ENCODE measurements around the gene RPTOR. TPM values are rescaled to one million over a fixed set of nuclear protein-coding genes. Genes with fewer than 3 reads are reported as not detected.

The RPTOR gene
- total RNA-seq, 2 experiments from 2014 or later: 48.1 to 87.8 TPM

DNA sequence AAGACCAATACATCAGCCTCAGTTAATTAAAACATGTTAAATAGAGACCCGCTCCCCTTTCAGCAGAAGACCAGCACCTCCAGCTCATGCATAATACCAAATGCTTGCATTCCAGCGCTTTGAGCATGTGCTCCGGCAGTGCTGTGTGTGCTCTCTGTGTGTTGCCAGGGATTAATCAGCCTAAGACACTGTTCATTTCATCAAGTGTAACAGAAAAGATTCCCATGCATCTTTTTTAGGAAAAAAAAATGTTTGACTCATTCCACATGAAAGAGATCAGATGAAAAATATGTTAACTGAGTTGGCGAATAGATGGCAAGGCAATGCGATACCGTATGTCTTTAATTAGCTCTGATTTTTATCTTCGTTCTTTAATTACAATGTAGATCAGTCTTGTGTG lies 187.6 kb downstream of the RPTOR start:
- Histone ChIP-seq H3K4me2 (ENCODE audit: low read length) (peak overlapping the region; percentile 2; the same call in 1 of the 2 replicates), H3K9me3 (ENCODE audit: low read length) (no peaks in the 10 kb centered on the region), H3K4me1 (ENCODE audit: insufficient read depth, low read length, poor library complexity, severe bottlenecking) (peaks cover 53% of the 10 kb centered on the region), H3K79me2 (ENCODE audit: insufficient read depth, low read depth, low read length) (0 out of 2 replicates have a peak, but pooled peaks cover 3% of the 10 kb centered on the region), H4K20me1 (ENCODE audit: insufficient read depth, low read length) (no peaks in the 10 kb centered on the region), H3K9me2 (ENCODE audit: insufficient read depth, low read length) (no peaks in the 10 kb centered on the region), H2AFZ (ENCODE audit: low read length) (no peak overlapping the region), H3K27ac (ENCODE audit: low read depth, low read length, poor library complexity, severe bottlenecking) (no peak overlapping the region), H3K36me3 (ENCODE audit: insufficient read depth, low read length) (peaks cover 24% of the 10 kb centered on the region), H3K4me3 (ENCODE audit: low read depth, low read length, poor library complexity, severe bottlenecking) (no peak overlapping the region)
- intact Hi-C loops (cut with micrococcal nuclease; ENCODE audit: unreplicated experiment): no loop called here
- no peak for DNase-seq (ENCODE audit: low spot score)
- BruUV-seq (replicated peaks): no TSS peak
- ChIA-PET CTCF (ENCODE audit: unreplicated experiment) (interaction anchor here (0.5 kb wide), 1 partner anchor 1240 kb away, joined by 3 read pairs; no protein-coding TSS in a partner anchor), POLR2A (interaction anchor here (0.7 kb wide), 1 partner anchor 11 kb away, joined by 3 read pairs; no protein-coding TSS in a partner anchor)
- TF ChIP-seq, protein P1, sequence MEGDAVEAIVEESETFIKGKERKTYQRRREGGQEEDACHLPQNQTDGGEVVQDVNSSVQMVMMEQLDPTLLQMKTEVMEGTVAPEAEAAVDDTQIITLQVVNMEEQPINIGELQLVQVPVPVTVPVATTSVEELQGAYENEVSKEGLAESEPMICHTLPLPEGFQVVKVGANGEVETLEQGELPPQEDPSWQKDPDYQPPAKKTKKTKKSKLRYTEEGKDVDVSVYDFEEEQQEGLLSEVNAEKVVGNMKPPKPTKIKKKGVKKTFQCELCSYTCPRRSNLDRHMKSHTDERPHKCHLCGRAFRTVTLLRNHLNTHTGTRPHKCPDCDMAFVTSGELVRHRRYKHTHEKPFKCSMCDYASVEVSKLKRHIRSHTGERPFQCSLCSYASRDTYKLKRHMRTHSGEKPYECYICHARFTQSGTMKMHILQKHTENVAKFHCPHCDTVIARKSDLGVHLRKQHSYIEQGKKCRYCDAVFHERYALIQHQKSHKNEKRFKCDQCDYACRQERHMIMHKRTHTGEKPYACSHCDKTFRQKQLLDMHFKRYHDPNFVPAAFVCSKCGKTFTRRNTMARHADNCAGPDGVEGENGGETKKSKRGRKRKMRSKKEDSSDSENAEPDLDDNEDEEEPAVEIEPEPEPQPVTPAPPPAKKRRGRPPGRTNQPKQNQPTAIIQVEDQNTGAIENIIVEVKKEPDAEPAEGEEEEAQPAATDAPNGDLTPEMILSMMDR (conservative IDR thresholded peaks at IDR 0.05; ENCODE audit: low read length): no peak

DNA sequence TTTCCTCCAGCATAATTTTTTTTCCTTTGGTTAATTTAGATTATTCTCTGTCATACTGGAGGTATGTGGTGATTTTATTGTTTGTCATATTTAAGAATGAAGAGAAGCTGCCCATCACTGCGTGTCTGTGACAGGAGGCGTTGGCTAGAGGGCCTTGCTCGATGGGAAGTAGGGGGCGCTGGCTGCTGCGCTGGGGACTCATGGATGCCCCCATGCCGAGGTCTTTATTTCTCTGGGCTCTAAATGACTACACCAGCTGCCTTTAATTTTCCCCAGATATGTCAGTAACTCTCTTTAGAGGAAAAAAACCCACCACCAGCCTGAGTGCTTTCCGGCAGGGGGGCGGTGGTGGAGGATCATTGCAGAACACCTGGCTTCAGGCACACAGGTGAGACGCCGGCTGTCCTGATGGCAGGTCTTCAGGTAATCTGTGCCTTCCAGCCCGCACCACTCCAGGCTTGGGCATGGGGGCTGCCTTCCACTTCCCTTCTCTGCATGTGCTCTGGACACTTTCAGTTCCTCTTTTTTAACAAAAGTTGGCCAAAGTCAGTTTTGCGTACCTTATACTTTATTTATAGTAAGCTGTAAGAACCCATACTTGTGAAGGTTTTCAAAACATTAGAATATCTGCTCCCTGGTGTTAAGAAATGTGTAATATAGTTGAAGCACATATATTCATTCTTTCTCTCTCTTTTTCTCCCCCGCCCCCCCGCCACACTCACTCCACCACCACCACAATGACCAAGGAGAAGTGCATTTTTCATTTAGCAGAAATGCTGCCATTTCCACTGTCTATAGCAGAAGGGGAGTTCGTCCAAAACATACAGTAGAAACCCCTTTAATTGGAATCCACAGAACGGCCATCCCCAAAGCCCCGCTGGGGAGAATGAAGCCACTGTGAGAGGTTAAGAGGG lies 192.7 kb downstream of the RPTOR start:
- H4K20me1 ChIP-seq (ENCODE audit: insufficient read depth, low read length): no peaks in the 10 kb centered on the region
- DNase-seq (ENCODE audit: low spot score): peak; percentile 98
- H2AFZ ChIP-seq (ENCODE audit: low read length): peak overlapping the region; percentile 11; the same call in 1 of the 2 replicates
- peak overlapping the region; percentile 87 for H3K4me2 ChIP-seq (ENCODE audit: low read length)
- H3K27ac ChIP-seq (ENCODE audit: low read depth, low read length, poor library complexity, severe bottlenecking): peak overlapping the region; percentile 97
- ChIA-PET CTCF (ENCODE audit: unreplicated experiment) (no interaction called here), POLR2A (interaction anchor here (1.2 to 2.1 kb wide), 3 partner anchors 26 to 43 kb away, joined by 5 to 9 read pairs (median 6); no protein-coding TSS in a partner anchor)
- TF ChIP-seq, protein P1 (conservative IDR thresholded peaks at IDR 0.05; ENCODE audit: low read length): peak; percentile 94
- no peak for TF ChIP-seq EZH2phosphoT487 (IDR thresholded peaks at IDR 0.05; ENCODE audit: borderline replicate concordance, low read depth, low read length)
- BruUV-seq (replicated peaks): no TSS peak
- H3K4me3 ChIP-seq (ENCODE audit: low read depth, low read length, poor library complexity, severe bottlenecking): peak overlapping the region; percentile 57
- peaks cover 70% of the 10 kb centered on the region for H3K4me1 ChIP-seq (ENCODE audit: insufficient read depth, low read length, poor library complexity, severe bottlenecking)
- H3K9me2 ChIP-seq (ENCODE audit: insufficient read depth, low read length): no peaks in the 10 kb centered on the region
- H3K36me3 ChIP-seq (ENCODE audit: insufficient read depth, low read length): peaks cover 38% of the 10 kb centered on the region
- peaks cover 10% of the 10 kb centered on the region for H3K9me3 ChIP-seq (ENCODE audit: low read length)
- peaks cover 15% of the 10 kb centered on the region; the same call in 1 of the 2 replicates for H3K79me2 ChIP-seq (ENCODE audit: insufficient read depth, low read depth, low read length)
- intact Hi-C loops (cut with micrococcal nuclease; ENCODE audit: unreplicated experiment): loop anchor here (2.0 to 5.0 kb wide), 6 partner anchors 17 to 160 kb away; no protein-coding TSS in a partner anchor

Measured in OCI-LY7 (cell line).